Skeletal muscle cell (primary cell): Measurements from ENCODE around the gene ST8SIA1.
A peak's percentile ranks its signal among the peaks of the same experiment; 100 is the strongest.

ENCODE experiments used
- DNase-seq: peaks from one replicate; pipeline ENCODE4 v3.0.0-alpha.2; 2010; ENCODE audit warnings: low read depth
- H3K4me3 ChIP-seq: 2 replicates; pipeline ENCODE4 v1.5.1; 2011; ENCODE audit warnings: low read depth, mild to moderate bottlenecking, control low read depth, low read length, moderate library complexity

Gene ST8SIA1

DNA sequence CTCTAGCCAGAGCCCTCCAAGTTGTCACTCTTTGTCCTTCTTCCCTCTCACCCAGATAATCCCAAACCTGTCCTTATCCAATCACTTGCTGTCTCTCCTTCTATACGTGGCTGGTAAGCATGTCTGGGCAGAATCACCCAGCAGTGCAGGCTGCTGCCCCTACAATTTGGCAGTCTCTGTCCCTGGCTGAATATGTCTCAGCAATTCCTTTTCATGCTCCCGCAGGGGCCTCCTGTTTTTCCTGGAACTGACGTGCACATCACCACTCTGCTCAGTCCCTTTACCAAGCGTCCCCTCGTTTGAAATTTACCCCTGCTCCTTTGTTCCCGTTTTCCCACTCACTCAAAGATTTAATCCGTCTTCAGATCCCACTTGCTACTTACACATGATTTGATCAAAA lies 80.0 kb downstream of the ST8SIA1 start:
- H3K4me3 ChIP-seq: no peak overlapping the region
- DNase-seq: no peak

DNA sequence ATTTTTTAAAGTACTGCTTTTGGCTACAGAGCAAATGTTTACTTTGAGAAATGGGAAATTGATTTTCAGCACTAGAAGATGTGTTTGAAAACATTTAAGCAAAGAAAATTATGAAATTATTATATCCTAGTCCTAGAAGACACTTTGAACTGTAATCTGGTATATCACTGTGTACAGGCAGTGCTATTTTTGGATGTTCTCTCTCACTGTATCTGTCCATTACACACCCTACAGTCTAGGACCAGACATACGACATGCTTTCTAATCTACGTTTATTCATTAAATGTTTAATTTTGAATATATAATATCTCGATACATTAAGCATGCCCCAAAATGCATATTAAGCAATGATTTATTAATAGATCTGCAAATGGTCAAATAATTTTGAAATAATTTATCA lies 82.5 kb downstream of the ST8SIA1 start:
- DNase-seq: no peak
- no peak overlapping the region for H3K4me3 ChIP-seq

DNA sequence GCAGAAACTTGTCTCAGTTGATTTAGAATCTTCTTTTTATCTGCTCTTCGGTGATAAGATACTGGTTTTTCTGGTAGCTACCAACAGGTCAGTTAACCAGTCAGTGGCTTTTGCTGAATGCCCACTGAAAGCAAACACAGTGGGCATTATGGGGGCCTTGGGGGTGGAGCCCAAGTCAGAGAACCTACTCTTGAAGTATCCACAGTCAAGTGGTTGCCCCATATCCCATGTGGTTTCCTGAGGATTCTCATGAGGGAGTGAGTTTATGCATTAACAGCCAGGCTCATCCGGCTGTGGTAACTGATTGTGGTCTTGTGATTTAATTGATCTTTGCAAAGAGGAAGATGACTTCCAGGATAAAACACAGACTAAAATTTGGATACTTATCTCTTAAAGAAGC lies 83.7 kb downstream of the ST8SIA1 start:
- no peak for DNase-seq
- H3K4me3 ChIP-seq: no peak overlapping the region

DNA sequence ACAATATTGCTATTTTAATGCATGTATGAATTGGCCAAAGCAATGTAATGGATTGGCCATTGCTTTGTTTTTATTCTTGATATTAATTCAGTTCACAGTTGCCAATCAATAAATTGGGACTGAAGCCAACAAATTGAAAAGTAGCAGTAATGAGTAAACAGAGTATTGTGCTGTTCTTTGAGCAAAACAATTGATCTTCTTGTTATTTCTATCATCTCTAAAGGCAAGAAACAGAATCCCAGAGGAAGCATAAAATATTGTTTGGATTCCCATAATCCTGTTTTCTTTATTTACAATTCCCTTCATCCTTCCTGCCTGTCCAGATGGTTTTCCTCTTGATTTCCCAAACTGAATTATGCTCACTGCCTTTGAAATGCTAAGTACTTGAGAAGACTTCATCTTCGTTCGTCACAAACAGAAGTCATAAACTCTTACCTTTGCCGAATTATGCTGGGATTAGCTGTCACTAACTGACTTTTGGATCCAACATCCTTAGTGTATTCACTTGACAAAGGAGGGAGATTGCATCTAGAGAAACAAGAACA lies 85.9 kb downstream of the ST8SIA1 start:
- no peak for DNase-seq
- H3K4me3 ChIP-seq: no peak overlapping the region

DNA sequence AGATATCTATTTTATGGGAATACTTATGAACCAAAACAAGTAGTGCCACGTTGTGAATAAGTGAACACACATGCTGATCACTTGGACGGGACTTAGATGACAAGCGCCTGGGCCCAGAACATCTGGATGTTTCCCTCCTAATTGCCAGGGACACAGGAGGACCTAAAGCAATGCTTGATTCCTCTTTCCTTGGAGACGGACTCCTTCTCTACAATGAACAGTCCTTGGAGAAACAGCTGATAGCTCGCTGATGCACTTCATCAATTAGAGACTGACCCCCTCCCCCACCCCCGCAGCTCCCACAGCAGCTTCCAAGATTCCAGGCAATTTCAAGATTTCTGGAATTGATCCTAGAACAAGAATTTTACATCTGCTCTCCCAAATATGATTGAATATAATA lies 86.4 kb downstream of the ST8SIA1 start:
- no peak overlapping the region for H3K4me3 ChIP-seq
- DNase-seq: no peak

DNA sequence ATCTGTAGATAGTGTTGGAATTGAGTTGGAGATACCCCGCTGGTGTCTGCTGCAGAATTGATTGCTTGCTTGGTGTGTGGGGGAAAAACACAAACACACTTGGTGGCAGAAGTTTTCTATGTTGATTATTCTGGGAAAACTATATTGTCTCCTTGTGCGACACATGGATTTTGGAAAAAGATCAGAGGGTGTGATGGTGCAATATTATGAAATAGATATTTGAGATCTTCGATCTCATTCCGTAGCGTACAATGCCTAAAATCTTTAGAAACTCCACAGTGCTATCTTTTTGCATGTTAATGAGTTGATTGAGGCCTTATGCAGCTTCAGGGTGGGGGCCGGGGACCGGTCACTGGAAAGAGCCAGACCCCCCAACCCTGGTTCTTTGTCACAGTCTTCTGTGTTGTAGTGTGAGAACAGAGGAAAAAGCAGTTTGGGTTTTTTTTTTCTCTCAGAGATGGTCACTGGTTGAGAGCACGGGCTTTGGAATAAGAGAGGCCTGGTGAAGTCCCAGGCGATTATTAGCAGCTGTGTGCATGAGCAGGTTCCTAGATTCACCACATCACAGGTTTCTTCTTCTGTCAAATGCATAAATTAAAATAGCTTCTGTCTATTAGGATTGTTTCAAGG lies 88.2 kb downstream of the ST8SIA1 start:
- no peak for DNase-seq
- H3K4me3 ChIP-seq: no peak overlapping the region

DNA sequence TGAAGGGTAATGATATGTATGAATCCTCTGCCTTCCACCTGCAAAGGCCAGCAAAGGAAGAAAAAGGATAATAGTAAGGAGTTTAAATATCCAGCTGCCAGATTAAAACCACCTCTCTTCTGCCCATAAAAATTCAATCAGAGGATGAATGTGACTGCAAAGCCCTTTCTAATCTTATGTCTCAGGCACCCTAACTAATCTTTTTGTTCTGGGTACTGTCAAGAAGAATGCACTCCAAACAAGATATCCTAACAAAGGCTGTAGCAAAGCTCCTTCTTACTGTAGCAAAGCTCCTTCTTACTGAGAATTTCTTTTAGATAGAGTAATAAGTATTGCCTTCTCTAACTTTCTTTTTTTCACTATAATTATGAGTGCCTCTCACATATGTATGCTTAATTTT lies 91.8 kb downstream of the ST8SIA1 start:
- DNase-seq: no peak
- no peak overlapping the region for H3K4me3 ChIP-seq

DNA sequence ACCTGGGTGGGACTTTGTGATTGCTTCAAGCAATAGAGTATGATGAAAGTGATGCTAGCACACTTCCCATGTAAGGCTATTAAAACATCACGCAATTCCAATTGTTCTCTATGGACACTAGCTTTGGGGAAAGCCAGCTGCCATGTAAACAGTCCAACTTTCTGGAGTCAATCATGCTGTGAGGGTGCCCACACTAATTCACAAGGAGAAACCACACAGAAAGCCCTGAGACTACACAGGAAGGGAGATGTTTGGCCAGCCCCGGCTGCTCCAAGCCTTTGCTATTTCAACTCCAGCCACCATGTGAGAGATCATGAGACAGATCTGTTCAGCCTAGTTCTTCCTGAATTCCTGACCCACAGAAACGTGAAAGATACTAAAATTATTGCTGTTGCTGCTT lies 96.3 kb downstream of the ST8SIA1 start:
- H3K4me3 ChIP-seq: no peak overlapping the region
- no peak for DNase-seq

DNA sequence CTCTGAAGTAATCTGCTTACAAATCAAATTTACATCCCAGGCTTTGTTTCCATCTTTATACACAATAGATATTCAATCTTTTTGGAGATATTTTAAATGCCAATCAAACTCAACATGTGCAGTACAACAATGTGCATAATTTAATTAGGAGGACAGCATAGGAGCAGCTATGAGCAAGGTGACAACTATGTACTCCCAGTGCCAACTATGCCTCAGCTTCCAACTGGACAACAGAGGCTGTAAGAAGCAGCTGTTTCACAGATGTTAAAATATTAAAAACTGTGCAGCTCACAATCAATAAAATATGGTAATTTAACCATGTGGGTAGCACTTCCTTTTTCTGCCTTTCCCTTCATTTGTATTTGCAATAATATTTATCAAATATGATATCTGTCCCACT lies 99.9 kb downstream of the ST8SIA1 start:
- H3K4me3 ChIP-seq: no peak overlapping the region
- DNase-seq: peak; percentile 32

DNA sequence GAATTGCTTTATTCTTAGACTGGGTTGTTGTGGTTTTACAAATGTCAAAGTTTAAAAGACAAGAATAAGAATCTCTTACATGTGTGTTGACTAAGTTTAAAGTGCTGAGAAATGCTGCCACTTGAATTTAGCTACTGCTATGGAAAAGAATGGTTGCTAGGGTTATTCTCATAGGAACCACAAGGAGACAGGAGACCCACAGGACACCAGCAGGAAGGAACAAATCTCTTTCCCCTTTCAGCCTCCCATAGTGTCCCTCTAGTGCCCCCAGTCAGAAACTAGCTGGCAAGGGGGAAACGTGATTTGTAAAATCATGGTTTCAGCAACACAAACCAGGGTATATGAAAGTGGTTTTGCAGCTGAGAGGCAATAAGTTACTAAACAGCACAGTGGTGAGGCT lies 102.7 kb downstream of the ST8SIA1 start:
- H3K4me3 ChIP-seq: no peak overlapping the region
- no peak for DNase-seq

DNA sequence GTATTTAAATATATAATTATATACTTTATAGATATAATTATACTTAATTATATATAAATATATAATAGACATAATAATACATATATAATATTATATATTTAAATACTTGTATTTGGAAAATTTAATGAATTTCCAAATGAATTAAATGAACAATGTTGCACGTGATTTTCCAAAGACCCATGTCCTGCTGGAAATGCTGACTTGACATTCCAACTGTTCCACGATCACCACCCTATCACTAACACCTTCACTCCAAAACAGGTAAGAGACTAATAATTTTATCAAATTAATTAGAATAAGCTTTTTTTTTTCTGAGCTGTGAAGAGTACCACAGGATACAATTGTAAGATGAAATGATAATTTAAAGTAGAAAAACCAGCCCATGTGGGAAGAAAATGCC lies 103.4 kb downstream of the ST8SIA1 start:
- H3K4me3 ChIP-seq: no peak overlapping the region
- no peak for DNase-seq

DNA sequence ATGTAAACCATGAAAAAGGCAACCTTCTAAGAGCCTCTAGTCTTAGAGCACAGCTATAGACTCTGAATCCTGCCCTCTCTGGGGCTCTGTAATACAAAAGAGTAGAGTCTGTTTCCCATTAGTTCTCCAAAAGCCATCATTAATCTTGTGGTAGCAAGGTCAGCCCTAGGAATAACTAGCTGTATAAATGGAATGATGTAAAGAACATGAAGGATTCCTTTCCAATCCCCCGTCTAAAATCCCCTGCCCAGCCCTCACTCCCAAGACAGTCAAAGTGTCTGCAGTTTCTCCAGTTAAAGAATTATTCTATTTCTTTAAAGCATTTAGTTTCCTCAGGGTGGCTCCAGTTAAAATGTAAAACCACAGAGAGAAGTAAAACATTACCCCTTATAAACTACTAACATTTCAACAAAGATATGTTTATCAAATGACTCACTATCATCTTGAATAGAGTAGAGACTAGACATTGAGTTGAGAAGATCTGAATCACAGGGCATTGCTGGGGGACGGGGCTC lies 104.2 kb downstream of the ST8SIA1 start:
- DNase-seq: peak; percentile 26
- H3K4me3 ChIP-seq: no peak overlapping the region

DNA sequence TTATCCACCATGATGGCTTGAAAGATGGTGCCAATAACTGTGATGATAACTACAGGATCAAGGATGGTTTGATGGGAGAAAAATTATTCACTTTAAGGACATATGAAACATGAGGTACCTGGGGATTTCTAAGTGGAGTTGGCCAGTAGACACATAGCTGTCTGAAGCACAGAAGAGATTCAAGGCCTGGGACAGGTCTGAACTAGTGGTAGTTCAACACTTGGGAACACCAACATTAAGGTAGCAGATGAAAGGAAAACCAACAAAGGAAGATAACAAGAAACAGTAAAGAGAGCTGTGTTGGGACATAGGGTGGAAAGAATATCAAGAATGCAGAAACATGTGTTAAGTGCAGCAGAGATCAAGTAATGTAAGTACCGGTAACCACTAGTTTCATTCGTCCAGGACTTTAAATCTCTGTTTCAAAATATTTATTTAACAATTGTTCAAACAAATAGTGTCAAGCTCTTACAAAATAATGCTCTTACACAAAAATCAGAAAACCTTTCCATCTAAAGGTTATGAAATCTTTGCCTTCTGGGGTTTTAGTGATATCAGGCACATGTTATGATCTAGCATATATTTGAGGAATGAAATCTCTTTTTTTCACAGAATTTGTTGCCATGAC lies 104.7 kb downstream of the ST8SIA1 start:
- DNase-seq: no peak
- no peak overlapping the region for H3K4me3 ChIP-seq

DNA sequence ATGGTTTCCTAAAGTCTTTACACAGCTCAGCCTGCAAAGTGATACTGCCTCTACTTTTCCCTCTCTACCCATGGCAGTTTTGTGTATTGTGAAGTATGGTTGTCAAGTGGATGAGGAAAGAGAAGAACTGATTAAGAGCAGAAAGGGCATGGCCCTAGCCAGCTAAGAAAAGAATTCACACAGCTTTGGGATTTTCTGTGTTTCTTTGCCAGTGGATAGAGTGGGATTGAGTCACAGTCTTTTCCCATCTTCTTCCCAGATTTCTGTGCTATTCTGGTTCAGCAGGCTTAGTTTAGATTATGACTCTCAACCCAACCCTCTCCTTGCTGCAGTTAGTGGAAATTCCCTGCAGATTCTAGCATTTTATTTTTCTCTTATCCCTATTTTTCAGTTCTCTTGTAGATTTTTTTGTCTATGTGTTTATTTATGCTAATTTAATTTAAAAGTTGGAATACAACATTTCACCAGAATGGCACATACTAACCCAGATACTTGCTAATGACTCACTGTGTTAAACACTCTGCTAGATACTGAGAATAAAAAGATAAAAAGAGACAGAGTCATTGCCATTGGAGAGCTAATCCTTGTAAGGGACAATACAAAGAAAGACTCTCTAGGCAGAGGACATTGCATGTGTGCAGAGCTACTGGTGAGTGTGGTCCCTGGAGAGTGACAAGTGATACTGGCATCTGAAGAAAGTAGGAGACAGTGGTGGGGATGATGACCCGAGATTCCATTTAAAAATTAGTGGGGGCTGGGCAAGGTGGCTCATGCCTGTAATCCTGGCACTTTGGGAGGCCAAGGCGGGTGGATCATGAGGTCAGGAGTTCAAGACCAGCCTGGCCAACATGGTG lies 106.3 kb downstream of the ST8SIA1 start:
- DNase-seq: no peak
- H3K4me3 ChIP-seq: no peak overlapping the region

DNA sequence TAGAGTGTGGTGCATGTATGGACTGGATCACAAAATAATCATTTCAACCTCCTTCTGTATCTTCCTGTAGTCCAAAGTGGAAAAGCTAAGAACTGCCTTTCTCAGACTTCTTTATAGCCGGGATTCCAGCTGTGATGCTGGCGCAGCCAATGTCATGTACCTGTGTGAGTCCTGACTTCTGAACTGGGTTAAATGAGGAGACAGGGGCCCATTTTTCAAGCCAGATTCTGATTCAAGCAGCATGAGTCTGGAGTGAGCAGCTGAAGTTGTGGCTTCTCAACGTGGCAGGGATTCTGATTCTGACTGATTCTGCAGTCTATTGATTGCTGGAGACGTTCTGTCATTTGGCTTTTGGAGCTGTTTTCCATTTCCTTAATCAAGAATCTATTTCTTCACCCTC lies 111.2 kb downstream of the ST8SIA1 start:
- no peak overlapping the region for H3K4me3 ChIP-seq
- no peak for DNase-seq

DNA sequence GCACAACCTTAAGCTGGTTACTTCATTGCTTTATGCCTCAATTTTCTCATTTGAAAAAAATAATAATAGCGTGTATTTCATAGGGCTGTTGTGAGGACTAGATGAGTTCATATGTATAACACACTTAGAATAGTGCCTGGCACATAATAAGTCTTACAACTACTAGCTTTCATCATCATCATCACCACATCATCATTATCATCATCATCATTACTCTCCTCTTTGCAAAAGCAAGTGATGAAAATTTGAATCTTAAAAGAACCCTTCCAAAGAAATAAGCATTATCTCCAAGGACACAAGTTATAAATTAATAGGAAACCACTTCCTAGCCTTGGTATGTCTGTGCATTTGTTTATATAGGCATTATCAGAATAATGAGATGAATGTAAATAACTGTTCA lies 117.0 kb downstream of the ST8SIA1 start:
- DNase-seq: no peak
- no peak overlapping the region for H3K4me3 ChIP-seq

DNA sequence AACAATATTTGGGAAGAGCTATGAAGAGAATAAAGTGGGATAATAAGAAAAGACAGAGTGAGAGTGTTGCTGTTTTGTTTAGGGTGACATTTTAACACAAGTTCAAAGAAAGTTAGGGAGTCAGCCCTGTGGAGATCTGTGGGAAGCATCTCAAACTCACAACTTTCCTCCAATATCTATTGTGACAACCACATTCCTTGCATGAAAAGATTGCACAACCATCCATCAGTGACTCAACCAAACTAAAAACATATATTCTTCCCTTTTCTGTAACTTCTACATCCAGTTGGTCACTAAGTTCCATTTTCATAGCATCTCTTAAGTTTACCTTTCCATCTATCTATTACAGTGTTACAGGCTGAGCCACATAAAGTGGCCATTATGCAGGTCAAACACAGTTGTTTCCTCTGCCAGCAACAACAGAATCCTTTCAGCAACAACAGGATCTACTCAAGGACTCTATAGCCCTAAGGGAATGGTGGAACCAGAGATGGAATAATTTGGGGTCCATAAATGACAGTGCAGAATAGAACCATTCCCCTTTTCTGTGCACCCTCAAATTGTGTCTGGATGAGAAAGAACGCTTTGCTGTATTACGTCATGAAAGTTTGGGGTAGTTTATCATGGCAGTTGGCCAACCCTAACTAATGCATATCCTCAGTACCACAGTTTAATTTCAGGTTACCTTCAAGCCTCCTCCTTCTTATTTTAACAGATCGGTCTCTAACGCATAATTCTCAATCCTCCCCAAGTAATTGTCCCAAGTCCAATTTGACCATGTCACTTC lies 118.8 kb downstream of the ST8SIA1 start:
- DNase-seq: no peak
- no peak overlapping the region for H3K4me3 ChIP-seq

DNA sequence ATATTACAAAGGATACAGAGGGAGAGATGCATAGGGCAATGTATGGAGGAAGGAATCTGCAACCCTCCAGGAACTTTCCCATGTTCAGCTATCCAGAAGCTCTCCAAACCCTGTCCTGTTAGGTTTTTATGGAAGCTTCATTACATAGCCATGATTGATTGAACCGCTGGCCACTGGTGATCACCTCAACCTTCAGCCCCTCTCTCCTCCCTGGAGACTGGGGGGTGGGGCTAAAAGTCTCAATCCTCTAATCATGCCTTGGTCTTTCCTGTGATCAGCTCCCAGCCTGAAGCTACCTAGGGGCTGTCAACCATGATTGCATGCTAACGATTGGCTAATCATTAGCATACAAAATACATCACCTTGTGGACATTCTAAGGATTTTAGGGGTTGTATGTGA lies 123.4 kb downstream of the ST8SIA1 start:
- H3K4me3 ChIP-seq: no peak overlapping the region
- DNase-seq: no peak

DNA sequence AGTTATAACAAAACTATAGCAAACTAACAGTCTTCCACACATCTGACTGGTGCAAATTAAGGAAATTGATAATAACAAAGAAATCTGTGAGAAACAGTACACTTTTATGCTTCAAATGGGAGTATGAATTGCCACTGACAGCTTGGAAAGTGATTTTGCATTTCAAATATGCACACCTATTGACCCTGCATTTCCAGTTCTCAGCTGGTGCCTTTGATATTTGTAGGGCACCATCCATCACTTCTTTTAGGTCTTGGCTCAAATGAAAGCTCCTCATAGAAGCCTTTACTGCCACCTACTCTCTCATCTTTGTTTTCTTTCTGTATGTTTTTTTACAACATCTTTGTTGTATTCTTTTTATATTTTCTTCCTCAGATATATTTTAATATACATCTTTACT lies 125.1 kb downstream of the ST8SIA1 start:
- no peak for DNase-seq
- no peak overlapping the region for H3K4me3 ChIP-seq
